GM10248 (cell line): ENCODE results near the gene RHCG.

Source experiments
- CTCF ChIA-PET: fragments of 300-600 bp; sonication (Branson Sonifier 250); formaldehyde crosslinking; extraction: SDS; loops from one replicate; lab custom pipeline; 2021; ENCODE audit warnings: antibody characterized with exemption; lab: Yijun Ruan, JAX
- POLR2A ChIA-PET: fragments of 350-650 bp; sonication (Branson Sonifier 250); formaldehyde crosslinking; extraction: SDS; loops from one replicate; lab custom pipeline; 2020; ENCODE audit warnings: antibody characterized with exemption; lab: Yijun Ruan, JAX
- DNase-seq: peaks from one replicate; pipeline ENCODE4 v3.0.0; 2012; ENCODE audit errors: extremely low spot score
- CTCF ChIP-seq: IDR thresholded peaks from 2 replicates; pipeline ENCODE4 v1.5.1; 2012; ENCODE audit warnings: mild to moderate bottlenecking, low read depth; ENCODE audit errors: extremely low read depth, missing control alignments, control extremely low read depth

Gene RHCG

GRCh38 chr15:89429023-89429422, 67.4 kb downstream of the RHCG start:
- DNase-seq, result no peak
- ChIA-PET POLR2A (no interaction called here), CTCF (interaction anchor here (0.8 to 7.7 kb wide), 11 partner anchors 10 to 222 kb away, joined by 3 to 156 read pairs (median 4); no protein-coding TSS in a partner anchor)
- TF ChIP-seq CTCF, result no peak

- DNase-seq, result no peak
- CTCF ChIA-PET, result interaction anchor here (0.9 to 7.7 kb wide), 7 partner anchors 9 to 221 kb away, joined by 3 to 156 read pairs (median 5); no protein-coding TSS in a partner anchor
- no peak for TF ChIP-seq CTCF
- POLR2A ChIA-PET, result no interaction called here
These were observed 68.1 kb downstream of the RHCG start for GRCh38 chr15:89428246-89428645.

GRCh38 chr15:89426500-89426899, 69.9 kb downstream of the RHCG start:
- no peak for DNase-seq
- CTCF ChIA-PET, result interaction anchor here (1.4 to 7.7 kb wide), 3 partner anchors 9 to 68 kb away, joined by 10 to 156 read pairs (median 51); no protein-coding TSS in a partner anchor
- POLR2A ChIA-PET, result no interaction called here
- TF ChIP-seq CTCF, result no peak

GRCh38 chr15:89423981-89424380, 72.4 kb downstream of the RHCG start:
- CTCF ChIA-PET, result interaction anchor here (0.9 to 3.1 kb wide), 5 partner anchors 11 to 86 kb away, joined by 3 to 13 read pairs (median 5); no protein-coding TSS in a partner anchor
- no peak for DNase-seq
- POLR2A ChIA-PET, result no interaction called here
- no peak for TF ChIP-seq CTCF
